Left ventricle myocardium inferior (tissue), 1 donor: Measurements from ENCODE around the gene TSPAN33. TPM values are rescaled to one million over a fixed set of nuclear protein-coding genes. Genes with fewer than 3 reads are reported as not detected.
"Not testable (repeated sequence)": the region's sequence is repeated elsewhere in the genome, so short reads cannot be mapped to it uniquely, and the experiment has no call there.

Source experiments
- DNase-seq: peaks from one replicate; pipeline ENCODE4 v3.0.0-alpha.2; 2020
- H3K27ac ChIP-seq: fragments of 200-600 bp; replicated peaks from 2 replicates; pipeline ENCODE4 v1.8.0; 2021
- H3K27me3 ChIP-seq: fragments of 200-600 bp; 2 replicates; pipeline ENCODE4 v1.8.0; 2021; ENCODE audit warnings: low read depth
- H3K36me3 ChIP-seq: fragments of 200-600 bp; 2 replicates; pipeline ENCODE4 v1.8.0; 2021
- H3K4me1 ChIP-seq: fragments of 200-600 bp; 2 replicates; pipeline ENCODE4 v1.8.0; 2021
- H3K4me3 ChIP-seq: fragments of 200-600 bp; 2 replicates; pipeline ENCODE4 v1.8.0; 2021; ENCODE audit warnings: mild to moderate bottlenecking, moderate library complexity
- H3K9me3 ChIP-seq: fragments of 200-600 bp; replicated peaks from 2 replicates; pipeline ENCODE4 v1.8.0; 2021
- intact Hi-C: fragments of 100-400 bp; cut with micrococcal nuclease; formaldehyde crosslinking; loops from one replicate; pipeline ENCODE4 v1.11.0; 2022
- total RNA-seq: library from RNA; stranded (reverse); fragmentation: NEBNext Ultra II Directional; extraction: Animal tissue kit (Norgen Biotek cat#: 25700); gene quantifications from one replicate; pipeline ENCODE4 v1.2.1, GENCODE V29; 2021
- TF ChIP-seq, protein P1 (sequence below): fragments of 200-600 bp; IDR thresholded peaks from 2 replicates; pipeline ENCODE4 v1.8.0; 2021; ENCODE audit warnings: antibody characterized with exemption, mild to moderate bottlenecking, borderline replicate concordance
- donor health status: DM: no; HTN: yes; CAD: no; lungs with severe emphysema.

Gene TSPAN33
- total RNA-seq, 1 donor from 2014 or later = 9.7 TPM

DNA sequence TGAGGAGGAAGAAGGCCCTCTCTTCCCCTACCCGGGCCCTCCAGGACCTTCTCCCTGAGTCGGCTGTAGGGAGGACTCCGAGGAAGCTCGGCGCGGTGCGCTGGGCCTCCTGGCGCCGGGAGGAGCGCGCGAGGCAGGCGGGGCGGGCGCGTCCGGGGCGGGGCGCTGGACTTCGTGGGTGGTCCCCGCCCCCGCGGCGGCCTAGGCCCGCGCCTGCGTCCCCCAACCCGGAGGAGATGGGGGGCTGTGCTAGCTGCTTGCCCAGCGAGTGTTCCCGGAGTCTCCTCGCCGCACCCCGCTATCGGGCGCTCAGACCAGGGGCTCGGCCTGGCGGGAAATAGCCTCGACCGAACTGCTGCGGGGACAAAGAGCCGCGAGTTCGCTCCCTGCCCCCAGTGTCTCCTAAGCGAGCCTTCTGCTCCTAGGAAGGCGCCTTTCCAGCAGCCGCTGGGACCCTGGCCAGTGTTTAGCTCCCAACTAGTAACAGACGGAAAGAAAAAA lies 24.7 kb downstream of the TSPAN33 start:
- DNase-seq = peak; percentile 58
- TF ChIP-seq, protein P1, sequence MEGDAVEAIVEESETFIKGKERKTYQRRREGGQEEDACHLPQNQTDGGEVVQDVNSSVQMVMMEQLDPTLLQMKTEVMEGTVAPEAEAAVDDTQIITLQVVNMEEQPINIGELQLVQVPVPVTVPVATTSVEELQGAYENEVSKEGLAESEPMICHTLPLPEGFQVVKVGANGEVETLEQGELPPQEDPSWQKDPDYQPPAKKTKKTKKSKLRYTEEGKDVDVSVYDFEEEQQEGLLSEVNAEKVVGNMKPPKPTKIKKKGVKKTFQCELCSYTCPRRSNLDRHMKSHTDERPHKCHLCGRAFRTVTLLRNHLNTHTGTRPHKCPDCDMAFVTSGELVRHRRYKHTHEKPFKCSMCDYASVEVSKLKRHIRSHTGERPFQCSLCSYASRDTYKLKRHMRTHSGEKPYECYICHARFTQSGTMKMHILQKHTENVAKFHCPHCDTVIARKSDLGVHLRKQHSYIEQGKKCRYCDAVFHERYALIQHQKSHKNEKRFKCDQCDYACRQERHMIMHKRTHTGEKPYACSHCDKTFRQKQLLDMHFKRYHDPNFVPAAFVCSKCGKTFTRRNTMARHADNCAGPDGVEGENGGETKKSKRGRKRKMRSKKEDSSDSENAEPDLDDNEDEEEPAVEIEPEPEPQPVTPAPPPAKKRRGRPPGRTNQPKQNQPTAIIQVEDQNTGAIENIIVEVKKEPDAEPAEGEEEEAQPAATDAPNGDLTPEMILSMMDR = no peak
- intact Hi-C loops = no loop called here
- H3K4me1 ChIP-seq = peaks cover 20% of the 10 kb centered on the region
- H3K27ac ChIP-seq = peak overlapping the region; percentile 33
- peaks cover 5% of the 10 kb centered on the region for H3K27me3 ChIP-seq
- no peaks in the 10 kb centered on the region for H3K9me3 ChIP-seq
- H3K4me3 ChIP-seq = peak overlapping the region; percentile 70
- H3K36me3 ChIP-seq = no peaks in the 10 kb centered on the region

DNA sequence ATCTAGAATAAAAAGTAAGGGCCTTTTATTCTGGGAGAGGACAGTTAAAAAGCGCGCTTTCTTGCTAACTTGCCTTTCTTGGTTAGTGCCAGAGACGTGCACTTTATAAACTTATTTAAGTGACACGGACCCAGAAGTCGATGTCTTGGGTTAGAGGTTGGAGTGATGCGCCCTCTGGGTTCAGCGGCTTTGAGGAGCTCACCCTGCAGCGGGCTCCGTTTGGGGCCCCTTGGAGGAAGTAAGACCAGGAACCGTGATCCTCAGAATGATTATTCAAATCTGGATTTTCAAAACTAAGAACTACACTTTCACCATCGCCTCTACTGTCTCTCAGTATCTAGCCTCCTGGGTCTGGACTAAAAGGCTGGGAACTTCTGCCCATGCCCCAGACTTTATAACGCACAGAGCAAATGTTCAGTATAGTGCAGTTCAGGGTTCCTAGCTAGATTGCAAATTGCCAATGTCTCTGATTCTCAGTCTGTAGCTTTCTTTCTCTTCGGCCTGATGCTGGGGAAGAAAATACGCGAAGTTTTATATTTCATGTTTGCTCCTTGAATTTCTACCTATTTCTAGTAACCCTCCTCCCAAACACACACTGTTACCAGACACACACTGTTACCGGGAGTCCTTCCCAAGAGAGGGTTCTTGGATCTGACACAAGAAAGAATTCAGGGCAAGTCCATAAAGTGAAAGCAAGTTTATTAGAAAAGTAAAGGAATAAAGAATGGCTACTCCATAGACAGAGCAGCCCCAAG lies 25.4 kb downstream of the TSPAN33 start:
- Histone ChIP-seq H3K36me3 (no peaks in the 10 kb centered on the region), H3K4me3 (peak overlapping the region; percentile 70), H3K27ac (peak overlapping the region; percentile 33), H3K9me3 (no peaks in the 10 kb centered on the region), H3K4me1 (peaks cover 20% of the 10 kb centered on the region), H3K27me3 (peaks cover 11% of the 10 kb centered on the region)
- intact Hi-C loops = no loop called here
- DNase-seq = no peak
- TF ChIP-seq, protein P1 = no peak

DNA sequence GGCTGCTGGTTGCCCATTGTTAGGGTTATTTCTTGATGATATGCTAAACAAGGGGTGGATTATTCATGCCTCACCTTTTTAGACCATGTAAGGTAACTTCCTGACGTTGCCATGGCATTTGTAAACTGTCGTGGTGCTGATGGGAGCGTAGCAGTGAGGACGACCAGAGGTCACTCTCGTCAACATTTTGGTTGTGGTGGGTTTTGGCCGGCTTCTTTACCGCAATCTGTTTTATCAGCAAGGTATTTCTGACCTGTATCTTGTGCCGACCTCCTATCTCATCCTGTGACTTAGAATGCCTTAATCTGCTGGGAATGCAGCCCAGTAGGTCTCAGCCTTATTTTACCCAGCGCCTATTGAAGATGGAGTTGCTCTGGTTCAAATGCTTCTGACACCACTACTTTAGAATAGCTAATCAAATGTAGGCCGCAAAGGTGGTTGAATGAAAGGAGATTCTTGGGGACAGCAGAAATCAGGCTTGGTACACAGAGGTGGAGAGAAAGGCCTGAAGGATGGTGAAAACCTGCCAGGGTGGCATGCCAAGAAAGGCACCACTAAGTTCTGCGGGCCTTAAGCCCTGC lies 26.0 kb downstream of the TSPAN33 start:
- TF ChIP-seq, protein P1 = no peak
- H3K27me3 ChIP-seq = peaks cover 12% of the 10 kb centered on the region
- DNase-seq = no peak
- no peak overlapping the region for H3K27ac ChIP-seq
- intact Hi-C loops = no loop called here
- H3K4me3 ChIP-seq = no peak overlapping the region
- H3K9me3 ChIP-seq = no peaks in the 10 kb centered on the region
- peaks cover 20% of the 10 kb centered on the region for H3K4me1 ChIP-seq
- H3K36me3 ChIP-seq = no peaks in the 10 kb centered on the region

DNA sequence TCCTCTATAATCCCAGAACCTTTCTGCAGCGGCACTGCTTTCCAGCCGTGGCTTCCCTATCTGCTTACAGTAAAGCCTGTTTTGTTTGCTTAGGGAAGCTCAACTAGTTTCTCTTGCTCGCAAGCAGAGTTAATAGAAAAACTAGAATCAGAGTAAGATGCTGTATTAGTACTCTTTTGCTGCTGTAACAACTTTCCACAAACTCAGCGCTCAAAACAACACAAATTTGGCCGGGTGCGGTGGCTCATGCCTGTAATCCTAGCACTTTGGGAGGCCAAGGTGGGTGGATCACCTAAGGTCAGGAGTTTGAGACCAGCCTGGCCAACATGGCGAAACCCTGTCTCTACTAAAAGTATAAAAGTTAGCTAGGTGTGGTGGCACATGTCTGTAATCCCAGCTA lies 29.4 kb downstream of the TSPAN33 start:
- Histone ChIP-seq H3K27me3 (peaks cover 21% of the 10 kb centered on the region), H3K4me1 (peaks cover 11% of the 10 kb centered on the region)
- H3K9me3 ChIP-seq, H3K4me3 ChIP-seq, H3K27ac ChIP-seq, DNase-seq, intact Hi-C loops, H3K36me3 ChIP-seq: not testable (repeated sequence)

DNA sequence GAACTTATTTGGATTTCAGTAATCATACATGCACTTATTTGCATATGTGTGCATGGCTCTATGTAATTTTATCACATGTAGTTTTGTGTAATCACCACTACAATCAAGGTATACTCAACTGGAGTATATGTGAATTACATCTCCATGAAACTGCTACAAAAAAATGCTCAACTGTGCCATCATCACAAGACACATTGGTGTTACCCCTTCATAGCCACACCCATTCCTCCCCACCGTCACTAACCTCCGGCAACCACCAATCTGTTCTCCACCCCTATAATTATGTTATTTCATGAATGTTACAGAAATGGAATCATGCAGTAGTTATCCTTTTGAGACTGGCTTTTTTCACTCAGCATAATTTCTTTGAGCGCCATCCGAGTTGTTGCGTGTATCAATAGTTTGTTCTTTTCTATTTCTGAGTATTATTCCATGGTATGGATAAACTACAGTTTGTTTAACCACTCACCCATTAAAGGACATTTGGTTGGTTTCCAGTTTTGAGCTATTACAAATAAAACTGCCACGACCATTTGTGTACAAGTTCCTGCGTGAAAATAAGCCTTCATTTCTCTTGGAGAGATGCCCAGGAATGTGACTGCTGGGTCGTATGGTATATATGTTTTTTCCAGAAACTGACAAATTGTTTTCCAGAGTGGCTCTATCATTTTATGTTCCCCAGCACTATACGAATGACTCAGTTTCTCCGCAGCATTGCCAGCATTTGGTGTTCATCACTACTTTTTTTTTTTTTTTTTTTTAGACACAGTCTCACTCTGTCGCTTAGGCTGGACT lies 32.6 kb downstream of the TSPAN33 start:
- H3K36me3 ChIP-seq = no peaks in the 10 kb centered on the region
- intact Hi-C loops = no loop called here
- no peak overlapping the region for H3K27ac ChIP-seq
- no peaks in the 10 kb centered on the region for H3K9me3 ChIP-seq
- H3K4me1 ChIP-seq = no peaks in the 10 kb centered on the region
- no peak for DNase-seq
- no peak overlapping the region for H3K4me3 ChIP-seq
- TF ChIP-seq, protein P1 = no peak
- H3K27me3 ChIP-seq = peaks cover 33% of the 10 kb centered on the region
